HG03520 (cell line): ENCODE measurements around the gene OR5W2.
"Not testable (repeated sequence)": the region's sequence is repeated elsewhere in the genome, so short reads cannot be mapped to it uniquely, and the experiment has no call there.

ENCODE experiments used
- ATAC-seq: cut with Tn5 transposase; IDR thresholded peaks from one replicate; pipeline ENCODE4 v1.9.1; 2021; ENCODE audit warnings: mild to moderate bottlenecking, moderate library complexity; ENCODE audit not compliant: unreplicated experiment

Gene OR5W2

DNA sequence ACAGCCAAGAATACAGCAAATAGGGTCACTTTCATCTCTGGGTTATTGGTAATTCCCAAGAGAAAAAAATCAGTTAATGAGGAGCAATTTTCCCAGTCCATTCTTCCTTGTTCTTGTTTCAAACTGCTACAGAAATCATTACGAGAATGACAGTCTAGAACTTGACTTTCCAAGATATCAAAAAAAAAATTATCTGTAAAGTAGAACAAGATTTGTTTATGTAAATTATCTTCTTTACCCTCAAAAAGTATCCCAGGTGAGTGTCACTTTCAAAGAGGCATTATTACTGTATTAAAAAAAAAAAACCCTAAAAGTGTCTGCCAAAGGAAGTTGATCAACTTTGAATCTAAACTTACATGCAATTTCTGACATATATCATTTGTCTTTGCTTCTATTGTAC, at the start of gene OR5W2:
TSS of gene OR5W2 (minus strand) at position 101 of the 400 bp plus-strand sequence. CDS start at position 101, 0 bp downstream.
- no peak for ATAC-seq

DNA sequence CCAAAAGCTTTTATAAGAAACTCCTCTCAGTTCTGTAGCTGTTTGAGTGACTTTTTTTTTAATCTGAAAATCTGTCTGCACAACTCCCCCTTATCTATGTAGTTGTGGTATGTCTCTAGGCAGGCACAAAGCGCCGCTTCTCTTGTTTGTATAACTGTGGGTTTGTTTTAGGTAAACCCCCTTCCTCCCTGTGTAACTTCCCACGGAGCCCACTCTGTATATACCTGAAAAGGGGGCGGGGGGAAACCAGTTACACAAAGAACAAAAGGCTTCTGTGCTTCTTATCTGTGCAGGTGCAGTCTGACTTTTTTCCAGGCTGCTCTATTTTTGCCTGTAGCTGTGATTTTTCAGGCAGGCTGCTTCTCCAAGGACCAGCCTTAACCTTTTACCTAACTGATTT, 42.1 kb upstream of the OR5W2 start:
- no peak for ATAC-seq

- no peak for ATAC-seq
Observed at GRCh38 chr11:55949330-55949729, 34.9 kb upstream of the OR5W2 start.

- no peak for ATAC-seq
Observed at GRCh38 chr11:55942785-55943392, 28.5 kb upstream of the OR5W2 start.

DNA sequence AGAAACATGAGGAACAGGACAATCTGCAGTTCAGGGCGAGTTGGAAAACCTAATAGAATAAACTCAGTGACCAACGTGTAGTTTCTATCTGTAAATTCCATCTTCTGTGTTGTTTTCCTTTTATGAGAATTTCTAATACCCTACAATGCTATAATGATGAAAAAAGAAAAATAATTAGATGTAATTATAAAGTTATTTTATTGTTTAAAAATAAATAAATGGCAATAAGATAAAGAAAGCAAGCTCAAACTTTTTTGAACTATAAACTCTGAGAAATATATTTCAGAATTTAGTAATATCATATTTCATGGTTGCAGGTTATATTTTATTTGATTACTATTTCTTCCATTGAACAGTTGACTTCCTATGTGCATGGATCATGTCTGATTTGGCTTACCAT, 21.9 kb upstream of the OR5W2 start, which contains the start of gene OR5I1:
TSS of gene OR5I1 (minus strand) at position 101 of the 400 bp plus-strand sequence. CDS start at position 101, 0 bp downstream.
- ATAC-seq, result no peak

GRCh38 chr11:55920537-55920936, 6.2 kb upstream of the OR5W2 start:
- no peak for ATAC-seq

GRCh38 chr11:55902308-55902707, 12.1 kb downstream of the OR5W2 start:
- no peak for ATAC-seq

DNA sequence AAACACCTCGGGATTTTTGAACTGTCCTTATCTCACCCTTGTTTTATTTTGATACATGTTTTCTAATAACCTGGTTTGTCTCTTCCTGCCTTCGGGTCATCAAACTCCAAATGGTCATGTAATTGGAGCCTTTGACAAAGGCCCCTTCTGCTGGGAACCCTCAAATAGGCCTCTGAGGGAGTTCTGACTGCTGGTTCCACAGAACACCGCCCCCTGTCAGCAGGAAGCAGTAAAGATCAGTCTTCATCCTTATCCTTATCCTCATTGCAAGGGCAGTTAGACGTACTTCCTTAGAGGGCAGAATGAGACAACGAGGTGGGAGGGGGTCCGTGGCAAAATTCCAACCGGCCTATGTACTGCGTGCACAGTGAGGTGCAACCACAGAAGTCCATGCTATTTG, 19.2 kb downstream of the OR5W2 start:
- no peak for ATAC-seq

DNA sequence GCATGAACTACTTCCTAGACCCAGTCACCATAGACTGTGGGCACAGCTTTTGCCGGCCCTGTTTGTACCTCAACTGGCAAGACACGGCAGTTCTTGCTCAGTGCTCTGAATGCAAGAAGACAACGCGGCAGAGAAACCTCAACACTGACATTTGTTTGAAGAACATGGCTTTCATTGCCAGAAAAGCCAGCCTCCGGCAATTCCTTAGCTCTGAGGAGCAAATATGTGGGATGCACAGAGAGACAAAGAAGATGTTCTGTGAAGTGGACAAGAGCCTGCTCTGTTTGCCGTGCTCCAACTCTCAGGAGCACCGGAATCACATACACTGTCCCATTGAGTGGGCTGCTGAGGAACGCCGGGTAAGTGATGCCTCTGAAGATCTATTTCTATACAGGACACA, 28.9 kb downstream of the OR5W2 start:
- ATAC-seq, result not testable (repeated sequence)

DNA sequence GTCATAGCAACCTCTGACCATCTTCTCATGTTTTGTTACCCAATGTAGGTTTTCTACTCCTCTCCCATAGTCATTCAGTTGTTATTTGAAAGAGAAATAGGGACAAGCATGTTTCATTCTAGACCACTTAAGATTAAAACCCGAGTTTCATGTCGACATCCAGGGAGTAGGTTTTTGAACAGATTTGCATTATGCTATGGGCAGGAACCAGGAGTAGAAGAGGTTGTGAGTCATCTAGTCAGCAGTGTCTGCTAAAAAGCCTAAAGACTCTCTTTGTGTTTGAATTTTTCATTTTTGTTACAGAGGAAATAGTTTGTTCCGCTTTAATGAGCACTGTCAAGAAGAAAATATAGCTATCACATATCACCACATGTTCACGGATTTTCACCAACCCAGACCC, 29.4 kb downstream of the OR5W2 start:
- ATAC-seq, result not testable (repeated sequence)

- ATAC-seq, result not testable (repeated sequence)
Observed at GRCh38 chr11:55882997-55883396, 31.4 kb downstream of the OR5W2 start, which contains the start of gene TRIM51. Gene TRIM51, plus strand, starts transcription at chr11:55883297. Its CDS starts 2,132 bp downstream, at chr11:55885429.

GRCh38 chr11:55873146-55873545, 41.2 kb downstream of the OR5W2 start:
- ATAC-seq, result not testable (repeated sequence)

- ATAC-seq, result not testable (repeated sequence)
Observed at GRCh38 chr11:55872731-55873130, 41.7 kb downstream of the OR5W2 start.

- ATAC-seq, result not testable (repeated sequence)
Observed at GRCh38 chr11:55867354-55867753, 47.0 kb downstream of the OR5W2 start.
